CD4-positive, alpha-beta T cell treated with Interleukin-2 at 100 ng/mL for 4 hours (primary cell): ENCODE results near the gene GUCY1A1.

Source experiments
- DNase-seq: peaks from one replicate; pipeline ENCODE4 v3.0.0-alpha.2; 2020; ENCODE audit warnings: low spot score

Gene GUCY1A1

DNA sequence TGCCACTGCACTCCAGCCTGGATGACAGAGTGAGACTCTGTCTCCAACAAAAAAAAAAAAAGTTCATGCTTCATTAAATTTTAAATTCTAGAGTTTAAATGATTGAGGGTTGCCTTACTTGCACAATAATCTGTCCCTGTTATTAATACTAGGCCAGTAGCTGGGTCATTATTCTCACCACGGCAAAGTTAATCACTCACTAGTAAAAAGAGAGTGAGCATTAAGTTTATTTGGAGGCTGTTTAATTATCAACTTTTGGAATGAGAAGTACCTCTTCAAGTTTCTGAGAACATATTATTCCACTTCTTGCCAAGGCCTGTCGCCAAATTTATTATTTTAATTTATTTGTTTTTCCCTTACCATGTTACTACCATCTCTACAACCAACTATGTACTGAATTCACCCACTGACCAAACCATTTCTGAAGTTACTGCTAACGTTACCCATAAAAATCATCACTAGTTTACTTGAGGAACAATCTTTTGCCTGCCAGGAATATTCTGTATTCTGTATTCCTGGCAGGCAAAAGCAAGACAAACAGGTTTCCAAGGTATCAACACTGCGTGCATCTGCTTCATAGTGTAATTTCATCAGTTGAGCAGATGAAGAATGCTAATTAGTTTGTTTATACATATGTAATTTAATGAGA is 26.5 kb downstream of the GUCY1A1 start:
- no peak for DNase-seq

DNA sequence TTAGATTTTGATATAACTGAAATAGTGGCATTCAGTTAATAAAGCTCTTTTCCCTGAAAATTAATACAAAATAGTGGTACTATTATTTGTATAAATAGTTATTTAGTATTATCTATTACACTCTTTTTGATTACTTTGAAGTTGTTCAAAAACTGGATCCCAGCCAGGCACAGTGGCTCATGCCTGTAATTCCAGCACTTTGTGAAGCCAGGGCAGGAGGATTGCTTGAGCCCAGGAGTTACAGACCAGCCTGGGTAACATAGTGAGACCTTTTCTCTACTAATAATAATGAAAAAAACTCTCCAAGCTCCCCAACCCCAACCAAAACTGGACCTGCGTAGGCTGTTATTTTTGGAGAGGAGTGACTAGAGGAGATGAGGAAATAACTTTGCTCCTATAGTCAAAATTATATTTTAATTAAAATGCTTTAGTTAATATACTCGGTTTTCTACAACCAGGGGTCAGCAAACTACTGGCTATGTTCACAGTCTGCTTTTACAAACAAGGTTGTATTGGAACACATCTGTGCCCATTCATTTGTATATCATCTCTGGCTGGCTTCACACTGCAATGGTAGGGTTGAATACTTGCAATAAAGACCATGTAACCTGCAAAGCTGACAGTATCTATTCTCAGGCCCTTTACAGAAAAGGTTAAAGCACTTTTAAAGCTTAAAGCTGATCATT is 27.6 kb downstream of the GUCY1A1 start:
- DNase-seq: no peak

DNA sequence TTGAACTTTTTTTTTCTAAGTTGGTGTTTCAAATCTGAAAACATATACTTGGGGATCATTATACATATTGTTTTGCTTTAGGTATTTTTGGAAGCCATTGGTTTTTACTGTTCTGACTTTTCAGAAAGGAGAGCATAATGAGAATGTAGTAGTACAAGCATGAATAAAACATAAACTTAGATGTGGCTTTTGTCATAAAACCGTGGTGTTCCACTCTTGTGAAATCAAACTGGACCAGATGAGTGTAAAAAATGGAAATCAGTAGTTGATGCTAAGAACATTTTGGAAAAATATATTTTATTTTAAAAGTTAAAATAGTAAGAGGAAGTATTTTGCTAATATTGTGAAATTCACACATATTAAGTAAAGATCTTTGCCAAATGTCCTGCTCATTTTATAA is 29.6 kb downstream of the GUCY1A1 start:
- no peak for DNase-seq

DNA sequence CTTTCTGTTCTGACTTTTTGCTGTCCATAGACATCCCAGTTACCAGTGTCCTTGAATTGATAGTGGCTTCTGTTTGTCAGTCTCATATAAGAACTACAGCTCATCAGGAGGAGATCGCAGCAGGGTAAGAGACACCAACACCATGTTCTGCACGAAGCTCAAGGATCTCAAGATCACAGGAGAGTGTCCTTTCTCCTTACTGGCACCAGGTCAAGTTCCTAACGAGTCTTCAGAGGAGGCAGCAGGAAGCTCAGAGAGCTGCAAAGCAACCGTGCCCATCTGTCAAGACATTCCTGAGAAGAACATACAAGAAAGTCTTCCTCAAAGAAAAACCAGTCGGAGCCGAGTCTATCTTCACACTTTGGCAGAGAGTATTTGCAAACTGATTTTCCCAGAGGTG is 30.1 kb downstream of the GUCY1A1 start:
- DNase-seq: no peak

- no peak for DNase-seq
Measured at GRCh38 chr4:155701827-155702226, 35.2 kb downstream of the GUCY1A1 start.

- DNase-seq: no peak
Measured at GRCh38 chr4:155703486-155704247, 37.0 kb downstream of the GUCY1A1 start.

DNA sequence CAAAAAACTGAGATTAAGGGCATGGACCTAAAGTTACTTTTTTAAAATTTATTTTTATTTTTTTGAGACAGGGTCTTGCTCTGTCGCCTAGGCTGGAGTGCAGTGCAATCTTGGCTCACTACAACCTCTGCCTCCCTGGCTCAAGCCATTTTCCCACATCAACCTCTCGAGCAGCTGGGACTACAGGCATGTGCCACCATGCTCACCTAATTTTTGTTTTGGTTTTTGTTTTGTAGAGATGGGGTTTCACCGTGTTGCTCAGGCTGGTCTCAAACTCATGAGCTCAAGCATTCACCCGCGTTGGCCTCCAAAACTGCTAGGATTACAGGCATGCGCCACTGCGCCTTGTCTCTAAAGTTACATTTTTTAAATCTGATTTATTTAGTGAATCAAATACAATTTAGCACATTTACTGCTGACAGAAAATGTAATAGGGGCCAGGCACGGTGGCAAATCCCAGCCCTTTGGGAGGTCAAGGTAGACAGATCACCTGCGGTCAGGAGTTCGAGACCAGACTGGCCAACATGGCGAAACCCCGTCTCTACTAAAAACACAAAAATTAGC is 38.3 kb downstream of the GUCY1A1 start:
- DNase-seq: no peak

GRCh38 chr4:155705664-155706063 is 39.0 kb downstream of the GUCY1A1 start:
- no peak for DNase-seq

- DNase-seq: no peak
Measured at GRCh38 chr4:155706147-155706546, 39.5 kb downstream of the GUCY1A1 start.

GRCh38 chr4:155707251-155707650 is 40.6 kb downstream of the GUCY1A1 start:
- DNase-seq: no peak

DNA sequence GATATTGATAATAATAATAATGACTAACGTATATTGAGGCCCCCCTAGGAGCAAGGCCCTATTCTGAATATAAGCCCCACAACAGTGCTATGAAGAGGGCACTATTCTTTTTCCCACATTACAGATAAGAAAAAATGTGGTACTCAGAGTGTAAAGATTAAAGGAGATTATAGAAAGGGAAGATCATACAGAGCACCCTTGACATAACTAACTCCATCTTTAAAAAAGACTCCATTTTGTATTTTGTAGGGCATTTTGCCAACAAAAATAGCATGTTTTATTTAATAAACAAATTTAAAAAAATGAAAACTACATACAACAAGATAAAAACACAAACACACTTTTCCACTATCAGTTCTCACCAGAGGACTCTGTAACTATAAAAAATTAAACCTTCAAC is 42.1 kb downstream of the GUCY1A1 start:
- DNase-seq: no peak

DNA sequence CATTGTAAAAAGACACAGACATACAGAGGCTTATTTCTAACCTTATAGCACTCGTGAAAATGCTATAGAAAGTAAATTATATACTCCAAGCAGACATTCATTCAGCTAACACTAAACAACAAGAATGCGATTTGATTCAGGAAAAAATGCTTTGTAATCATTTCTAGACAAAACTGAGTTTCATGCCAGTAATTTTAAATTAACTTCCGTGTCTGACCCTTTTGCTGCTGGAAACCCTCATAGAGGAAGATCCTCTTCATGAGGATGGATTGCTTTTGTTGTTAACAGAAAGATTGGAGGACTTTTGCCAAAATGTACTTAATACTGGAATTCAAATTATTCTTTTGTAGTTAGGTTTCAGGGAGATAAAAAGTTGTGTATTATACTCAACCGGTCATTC is 43.3 kb downstream of the GUCY1A1 start:
- DNase-seq: no peak

DNA sequence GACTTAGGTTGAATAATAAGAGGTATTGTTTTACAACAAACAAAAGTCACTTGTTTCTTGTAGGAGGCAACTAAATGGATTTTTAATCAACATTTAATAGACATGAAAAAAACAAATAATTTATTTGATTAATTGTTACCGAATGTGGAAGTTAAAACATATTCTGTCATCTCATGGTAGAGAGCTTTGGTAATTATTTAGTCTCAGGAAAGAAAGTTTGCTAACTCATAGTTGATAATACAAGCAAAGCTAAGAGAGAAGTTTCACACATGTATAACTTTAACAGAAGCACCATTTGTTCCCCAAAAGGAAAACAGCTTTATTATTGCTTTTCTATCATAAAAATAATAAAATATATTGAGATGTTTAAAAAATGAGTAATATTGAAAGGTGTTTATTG is 44.9 kb downstream of the GUCY1A1 start:
- no peak for DNase-seq

- no peak for DNase-seq
Measured at GRCh38 chr4:155712846-155713245, 46.2 kb downstream of the GUCY1A1 start.

- DNase-seq: no peak
Measured at GRCh38 chr4:155713911-155714310, 47.3 kb downstream of the GUCY1A1 start.

- no peak for DNase-seq
Measured at GRCh38 chr4:155722336-155722735, 55.7 kb downstream of the GUCY1A1 start.

DNA sequence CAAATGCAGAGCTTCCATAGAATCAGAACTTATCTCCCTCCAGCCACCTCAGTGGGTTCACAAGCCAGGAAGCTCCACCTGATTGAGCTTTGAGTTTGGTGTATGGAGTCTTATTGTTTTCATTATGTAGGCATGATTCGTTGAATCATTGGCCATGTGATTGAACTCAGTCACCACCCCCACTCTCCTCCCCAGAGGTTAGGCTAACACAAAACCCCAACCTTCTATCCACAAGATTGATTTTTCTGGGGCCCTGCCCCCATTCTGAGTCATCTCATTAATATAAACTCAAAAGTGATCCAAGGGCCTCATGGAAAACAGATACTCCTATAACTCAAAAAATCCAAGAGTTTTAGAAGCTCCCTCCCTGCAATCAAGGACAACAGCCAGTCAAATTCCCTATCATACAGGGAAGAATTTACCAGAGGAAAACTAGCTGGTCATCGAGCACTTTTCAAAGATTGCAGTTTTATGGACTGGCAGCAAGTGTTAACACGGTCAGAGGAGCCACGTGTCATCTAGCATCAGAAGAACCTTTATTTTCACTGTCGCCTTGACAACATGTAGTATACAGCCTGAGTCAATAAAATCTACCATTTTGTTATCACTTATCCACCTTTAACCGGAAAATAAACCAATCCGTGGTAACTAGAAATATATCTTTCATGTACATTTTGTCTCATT is 56.3 kb downstream of the GUCY1A1 start:
- no peak for DNase-seq

- no peak for DNase-seq
Measured at GRCh38 chr4:155724731-155725130, 58.1 kb downstream of the GUCY1A1 start.

DNA sequence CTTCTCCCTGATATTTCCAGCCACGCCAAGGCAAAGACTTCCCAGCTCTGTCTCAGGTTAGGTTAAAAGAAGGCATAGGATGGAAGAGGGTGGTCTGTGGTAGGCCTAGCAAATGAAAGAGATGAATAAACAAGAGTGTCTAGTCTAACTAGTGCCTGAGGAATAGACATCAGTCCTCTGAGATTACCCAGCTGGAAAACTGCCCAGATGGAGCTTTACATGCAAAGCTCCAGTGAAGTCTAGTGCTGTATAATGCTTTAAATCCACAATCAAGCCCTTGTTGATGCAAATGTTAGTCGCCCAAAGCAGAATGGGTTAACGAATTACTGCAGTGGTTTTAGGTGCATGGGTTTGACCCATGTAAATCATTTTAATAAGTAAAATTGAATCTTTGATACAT is 67.4 kb downstream of the GUCY1A1 start:
- no peak for DNase-seq

DNA sequence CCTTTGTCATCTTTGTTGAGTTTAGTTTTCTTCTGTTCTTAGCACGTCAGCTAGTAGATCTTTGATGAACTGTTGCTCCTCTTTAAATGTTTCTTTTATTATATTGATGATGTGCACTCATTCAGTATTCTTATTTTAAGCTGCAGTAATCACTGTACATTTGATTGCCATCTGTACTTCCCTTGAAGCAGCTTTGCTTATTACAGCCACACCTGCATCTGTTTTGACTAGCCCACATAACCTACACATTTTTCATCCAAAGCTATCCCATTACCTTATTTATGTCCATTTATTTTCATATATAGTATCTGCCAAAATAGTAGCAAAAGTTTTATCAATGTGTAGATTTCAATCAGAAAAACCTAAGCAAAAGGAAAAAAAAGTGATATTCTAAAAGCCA is 68.3 kb downstream of the GUCY1A1 start:
- no peak for DNase-seq

DNA sequence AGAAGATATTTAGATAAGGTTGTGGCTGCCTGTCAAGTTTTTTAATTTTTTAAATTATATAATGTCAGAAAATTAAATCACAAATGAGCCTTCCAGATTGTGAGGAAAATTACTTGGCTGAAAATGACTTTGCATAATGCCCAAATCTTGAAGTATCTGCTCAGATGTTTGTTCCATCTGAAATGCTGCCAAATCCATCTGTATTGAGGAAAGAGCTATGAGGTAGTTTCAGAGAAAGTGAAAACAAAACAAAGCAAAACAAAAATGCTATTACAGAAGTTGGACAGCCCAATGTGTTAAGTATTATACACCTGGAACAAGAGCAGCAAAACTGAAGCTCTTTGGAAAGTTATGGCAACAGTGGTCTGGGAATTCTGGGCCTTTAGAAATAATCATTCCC is 68.8 kb downstream of the GUCY1A1 start:
- no peak for DNase-seq

GRCh38 chr4:155738548-155738947 is 71.9 kb downstream of the GUCY1A1 start:
- no peak for DNase-seq
